HFFc6 (cell line): ENCODE measurements around the gene EIF4G3. TPM values are rescaled to one million over a fixed set of nuclear protein-coding genes. Genes with fewer than 3 reads are reported as not detected.

ENCODE experiments used
- DNase-seq: peaks from one replicate; pipeline ENCODE4 v3.0.0-alpha.2; 2018
- H3K27ac Mint-ChIP-seq: 2 replicates; pipeline ENCODE4 v1.8.0; 2020; ENCODE audit warnings: mild to moderate bottlenecking, mixed read lengths
- H3K27me3 Mint-ChIP-seq: 2 replicates; pipeline ENCODE4 v1.8.0; 2021; ENCODE audit warnings: mild to moderate bottlenecking, moderate library complexity, mixed read lengths; ENCODE audit not compliant: insufficient read depth
- H3K36me3 Mint-ChIP-seq: 2 replicates; pipeline ENCODE4 v1.8.0; 2021; ENCODE audit warnings: low read depth, mixed read lengths
- H3K4me1 Mint-ChIP-seq: 2 replicates; pipeline ENCODE4 v1.8.0; 2020; ENCODE audit warnings: low read depth, mixed read lengths
- H3K4me3 Mint-ChIP-seq: 2 replicates; pipeline ENCODE4 v1.8.0; 2020; ENCODE audit warnings: mild to moderate bottlenecking, moderate library complexity, mixed read lengths
- H3K9me3 Mint-ChIP-seq: 2 replicates; pipeline ENCODE4 v1.8.0; 2020; ENCODE audit warnings: mild to moderate bottlenecking, mixed read lengths
- total RNA-seq, 6 experiments: library from RNA; stranded (reverse); fragmentation: NEBNext Ultra II Directional; extraction: Animal tissue kit (Norgen Biotek cat#: 25700); gene quantifications; 2 replicates in 1 of 6; 3 replicates in 5 of 6; pipeline ENCODE4 v1.2.3, GENCODE V29; 2021
- TF ChIP-seq, protein P1 (sequence below): fragments of 200-600 bp; sonication (generic); IDR thresholded peaks from 2 replicates; pipeline ENCODE4 v1.5.0; 2021; ENCODE audit warnings: antibody characterized with exemption, mild to moderate bottlenecking

The EIF4G3 gene
- total RNA-seq, 6 experiments from 2014 or later = 79.5 to 88.6 (median 82.0) TPM

DNA sequence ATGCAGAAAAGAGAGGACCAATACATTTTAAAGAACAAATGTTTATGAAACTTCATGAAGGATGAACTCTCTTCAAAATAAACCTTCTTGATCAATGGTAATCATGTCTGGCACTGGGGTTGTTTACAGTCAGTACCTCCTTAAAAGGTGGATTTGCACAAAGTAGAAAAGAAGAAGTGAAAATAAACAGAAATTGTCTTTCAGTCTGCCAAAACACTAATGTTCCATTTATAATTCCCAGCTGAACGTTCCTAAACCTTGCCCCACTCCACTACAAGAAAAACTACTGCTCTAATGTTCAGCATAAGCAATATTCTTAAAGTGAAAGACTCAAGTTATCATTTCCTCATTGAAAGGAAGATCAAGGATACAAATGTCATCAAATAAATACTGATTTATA is 86.2 kb downstream of the EIF4G3 start:
- peak overlapping the region; percentile 78 for H3K27ac Mint-ChIP-seq
- H3K4me1 Mint-ChIP-seq = peaks cover 35% of the 10 kb centered on the region
- TF ChIP-seq, protein P1, sequence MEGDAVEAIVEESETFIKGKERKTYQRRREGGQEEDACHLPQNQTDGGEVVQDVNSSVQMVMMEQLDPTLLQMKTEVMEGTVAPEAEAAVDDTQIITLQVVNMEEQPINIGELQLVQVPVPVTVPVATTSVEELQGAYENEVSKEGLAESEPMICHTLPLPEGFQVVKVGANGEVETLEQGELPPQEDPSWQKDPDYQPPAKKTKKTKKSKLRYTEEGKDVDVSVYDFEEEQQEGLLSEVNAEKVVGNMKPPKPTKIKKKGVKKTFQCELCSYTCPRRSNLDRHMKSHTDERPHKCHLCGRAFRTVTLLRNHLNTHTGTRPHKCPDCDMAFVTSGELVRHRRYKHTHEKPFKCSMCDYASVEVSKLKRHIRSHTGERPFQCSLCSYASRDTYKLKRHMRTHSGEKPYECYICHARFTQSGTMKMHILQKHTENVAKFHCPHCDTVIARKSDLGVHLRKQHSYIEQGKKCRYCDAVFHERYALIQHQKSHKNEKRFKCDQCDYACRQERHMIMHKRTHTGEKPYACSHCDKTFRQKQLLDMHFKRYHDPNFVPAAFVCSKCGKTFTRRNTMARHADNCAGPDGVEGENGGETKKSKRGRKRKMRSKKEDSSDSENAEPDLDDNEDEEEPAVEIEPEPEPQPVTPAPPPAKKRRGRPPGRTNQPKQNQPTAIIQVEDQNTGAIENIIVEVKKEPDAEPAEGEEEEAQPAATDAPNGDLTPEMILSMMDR = no peak
- H3K36me3 Mint-ChIP-seq = peaks cover 31% of the 10 kb centered on the region
- no peaks in the 10 kb centered on the region; the same call in 1 of the 2 replicates for H3K27me3 Mint-ChIP-seq
- DNase-seq = no peak
- H3K9me3 Mint-ChIP-seq = peaks cover 4% of the 10 kb centered on the region; the same call in 1 of the 2 replicates
- H3K4me3 Mint-ChIP-seq = peak overlapping the region; percentile 78

DNA sequence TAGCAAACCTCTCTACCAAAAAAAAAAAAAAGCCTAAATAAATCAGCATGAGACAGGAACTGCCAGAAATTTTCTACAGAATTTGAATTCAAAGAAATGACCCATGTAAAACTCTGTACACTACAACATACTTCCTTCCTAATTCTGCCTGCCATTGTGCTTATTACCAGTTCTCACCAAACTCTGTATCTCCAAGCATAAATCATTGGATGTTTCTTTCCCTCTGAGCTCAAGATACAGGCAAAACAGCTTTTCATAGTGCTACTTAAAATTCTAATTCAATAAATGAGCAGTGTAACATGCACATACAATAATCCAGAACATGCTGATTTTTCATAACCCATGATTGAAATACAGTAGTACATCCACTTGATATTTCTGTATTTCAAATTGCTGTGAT is 87.0 kb downstream of the EIF4G3 start:
- Mint-ChIP-seq H3K36me3 (peaks cover 26% of the 10 kb centered on the region), H3K27ac (peak overlapping the region; percentile 12), H3K4me1 (peaks cover 35% of the 10 kb centered on the region), H3K27me3 (no peaks in the 10 kb centered on the region; the same call in 1 of the 2 replicates), H3K4me3 (peak overlapping the region; percentile 36), H3K9me3 (peaks cover 4% of the 10 kb centered on the region; the same call in 1 of the 2 replicates)
- no peak for DNase-seq
- TF ChIP-seq, protein P1 = no peak

DNA sequence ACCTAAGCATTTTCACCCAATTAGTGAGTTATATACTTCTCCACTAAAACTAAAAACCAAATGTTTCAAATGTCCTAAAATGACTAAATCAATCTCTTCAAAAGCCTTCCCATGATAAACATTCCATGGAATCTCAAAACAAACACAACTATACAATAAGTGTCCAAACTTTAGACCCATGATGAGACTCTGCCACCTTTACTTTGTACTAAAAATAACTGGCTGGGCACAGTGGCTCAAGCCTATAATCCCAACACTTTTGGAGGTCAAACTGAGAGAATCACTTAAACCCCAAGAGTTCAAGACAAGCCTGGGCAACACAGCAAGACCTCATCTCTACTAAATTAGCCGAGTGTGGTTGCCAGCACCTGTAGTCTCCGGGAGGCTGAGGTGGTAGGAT is 87.4 kb downstream of the EIF4G3 start:
- TF ChIP-seq, protein P1 = no peak
- H3K9me3 Mint-ChIP-seq = peaks cover 2% of the 10 kb centered on the region; the same call in 1 of the 2 replicates
- H3K36me3 Mint-ChIP-seq = peaks cover 30% of the 10 kb centered on the region
- H3K27ac Mint-ChIP-seq = peak overlapping the region; percentile 12
- DNase-seq = no peak
- peak overlapping the region; percentile 36 for H3K4me3 Mint-ChIP-seq
- H3K4me1 Mint-ChIP-seq = peaks cover 39% of the 10 kb centered on the region
- no peaks in the 10 kb centered on the region; the same call in 1 of the 2 replicates for H3K27me3 Mint-ChIP-seq

DNA sequence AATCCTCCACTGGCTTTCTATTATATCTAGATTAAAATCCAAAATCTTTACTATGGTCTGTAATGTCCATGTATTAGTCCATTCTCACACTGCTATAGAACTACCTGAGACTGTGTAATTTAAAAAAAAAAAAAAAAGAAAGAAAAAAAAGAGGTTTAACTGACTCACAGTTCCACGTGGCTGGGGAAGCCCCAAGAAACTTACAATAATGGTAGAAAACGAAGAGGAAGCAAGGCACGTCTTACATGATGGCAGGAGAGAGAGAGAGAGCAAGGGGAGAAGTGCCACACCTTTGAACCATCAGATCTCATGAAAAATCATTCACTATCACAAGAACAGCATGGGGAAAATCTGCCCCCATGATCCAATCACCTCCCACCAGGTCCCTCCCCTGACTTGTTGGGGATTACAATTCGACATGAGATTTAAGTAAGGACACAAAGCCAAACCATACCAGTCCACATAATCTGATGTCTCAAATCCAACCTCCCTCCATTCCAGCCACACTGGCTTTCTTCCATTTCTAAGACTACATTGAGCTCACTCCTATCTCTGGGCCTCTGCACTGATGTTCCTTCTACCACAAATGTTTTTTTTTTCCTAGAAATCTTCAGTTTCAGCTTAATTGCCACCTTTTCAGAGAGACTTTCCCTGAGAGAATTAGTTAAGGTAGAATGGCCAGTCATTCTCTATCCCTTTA is 92.4 kb downstream of the EIF4G3 start:
- peaks cover 15% of the 10 kb centered on the region for H3K36me3 Mint-ChIP-seq
- H3K4me3 Mint-ChIP-seq = no peak overlapping the region
- TF ChIP-seq, protein P1 = no peak
- peaks cover 29% of the 10 kb centered on the region for H3K4me1 Mint-ChIP-seq
- H3K9me3 Mint-ChIP-seq = no peaks in the 10 kb centered on the region
- peak overlapping the region; percentile 32; the same call in 1 of the 2 replicates for H3K27ac Mint-ChIP-seq
- DNase-seq = no peak
- H3K27me3 Mint-ChIP-seq = no peaks in the 10 kb centered on the region; the same call in 1 of the 2 replicates

DNA sequence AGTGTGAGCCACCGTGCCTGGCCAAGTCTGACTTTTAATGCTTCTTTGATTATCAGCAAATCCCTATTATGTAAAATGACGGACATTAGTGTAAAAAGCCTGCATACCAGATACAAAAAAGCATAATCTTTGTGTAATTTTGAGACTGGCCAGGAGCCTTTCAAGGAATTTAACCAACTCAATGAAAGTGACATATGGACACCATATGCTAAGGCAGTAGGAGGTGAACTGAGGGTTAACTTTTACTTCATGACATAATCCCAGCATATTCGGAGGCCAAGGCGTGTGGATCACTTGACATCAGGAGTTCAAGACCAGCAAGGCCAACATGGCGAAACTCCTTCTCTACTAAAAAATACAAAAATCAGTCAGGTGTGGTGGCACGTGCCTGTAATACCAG is 94.6 kb downstream of the EIF4G3 start:
- no peak for DNase-seq
- TF ChIP-seq, protein P1 = no peak
- no peaks in the 10 kb centered on the region; the same call in 1 of the 2 replicates for H3K27me3 Mint-ChIP-seq
- peaks cover 34% of the 10 kb centered on the region for H3K4me1 Mint-ChIP-seq
- peak overlapping the region; percentile 26; the same call in 1 of the 2 replicates for H3K27ac Mint-ChIP-seq
- peaks cover 23% of the 10 kb centered on the region for H3K36me3 Mint-ChIP-seq
- no peaks in the 10 kb centered on the region for H3K9me3 Mint-ChIP-seq
- H3K4me3 Mint-ChIP-seq = no peak overlapping the region
